Nasal cavity respiratory epithelium epithelial cell of viscerocranial mucosa (primary cell): ENCODE measurements around the gene GOLGA6L2. TPM values are rescaled to one million over a fixed set of nuclear protein-coding genes. Genes with fewer than 3 reads are reported as not detected.

Source experiments
- total RNA-seq: library from RNA; depleted of rRNA; stranded (reverse); fragments of >200 nt; gene quantifications from 2 replicates; pipeline ENCODE4 v1.2.3, GENCODE V29; 2014

The GOLGA6L2 gene, protein sequence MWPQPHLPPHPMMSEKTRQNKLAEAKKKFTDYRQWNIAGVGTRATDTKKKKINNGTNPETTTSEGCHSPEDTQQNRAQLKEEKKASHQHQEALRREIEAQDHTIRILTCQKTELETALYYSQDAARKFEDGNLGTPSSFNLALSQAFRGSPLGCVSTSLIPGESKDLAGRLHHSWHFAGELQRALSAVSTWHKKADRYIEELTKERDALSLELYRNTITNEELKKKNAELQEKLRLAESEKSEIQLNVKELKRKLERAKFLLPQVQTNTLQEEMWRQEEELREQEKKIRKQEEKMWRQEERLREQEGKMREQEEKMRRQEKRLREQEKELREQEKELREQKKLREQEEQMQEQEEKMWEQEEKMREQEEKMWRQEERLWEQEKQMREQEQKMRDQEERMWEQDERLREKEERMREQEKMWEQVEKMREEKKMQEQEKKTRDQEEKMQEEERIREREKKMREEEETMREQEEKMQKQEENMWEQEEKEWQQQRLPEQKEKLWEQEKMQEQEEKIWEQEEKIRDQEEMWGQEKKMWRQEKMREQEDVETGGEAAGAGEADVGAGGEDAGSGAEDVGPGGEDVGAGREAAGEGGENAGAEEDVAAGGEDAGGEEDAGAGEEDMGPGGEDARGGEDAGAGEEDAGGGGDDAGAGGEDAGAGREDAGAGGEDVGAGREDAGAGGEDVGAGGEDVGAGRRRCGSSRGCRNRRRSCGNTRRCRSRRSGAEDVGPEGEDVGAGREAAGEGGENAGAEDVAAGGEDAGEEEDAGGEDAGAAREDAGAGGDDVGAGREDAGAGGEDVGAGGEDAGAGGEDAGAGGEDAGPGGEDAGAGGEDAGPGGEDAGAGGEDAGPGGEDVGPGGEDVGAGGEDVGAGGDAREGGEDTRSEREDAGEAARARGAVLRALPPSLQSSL
- not detected in 2 replicates for total RNA-seq

DNA sequence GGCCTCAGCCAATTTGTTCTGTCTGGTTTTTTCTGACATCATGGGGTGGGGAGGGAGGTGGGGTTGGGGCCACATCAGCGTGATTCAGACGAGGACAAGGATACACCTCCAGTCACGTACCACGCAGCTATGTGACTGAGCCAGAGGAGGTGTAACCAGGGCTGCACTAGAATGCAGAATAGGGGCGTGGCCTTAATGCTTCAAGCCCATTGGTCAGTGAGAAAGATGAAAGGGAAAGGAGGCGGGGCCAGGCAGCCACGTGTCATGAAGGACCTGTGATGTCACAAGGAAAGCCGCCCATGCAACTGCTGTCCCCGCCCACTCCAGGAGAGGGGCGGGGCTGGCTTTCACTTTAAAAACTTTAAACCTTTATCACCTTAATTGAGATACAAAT is at the start of gene GOLGA6L2:
TSS of gene GOLGA6L2 (minus strand) at position 137 of the 394 bp plus-strand sequence. CDS start at position 75, 62 bp downstream.

Other genes starting within 250 kb of the GOLGA6L2 start
- gene GOLGA6L26, start 113.0 kb downstream of the GOLGA6L2 start, total RNA-seq = not detected in 2 replicates
- gene GOLGA8S, start 92.5 kb downstream of the GOLGA6L2 start, total RNA-seq = under 0.01 TPM in 1 of 2 replicates, not detected in the other
- gene MKRN3, start 118.4 kb upstream of the GOLGA6L2 start, total RNA-seq = 3.4 and 7.9 TPM in 2 replicates
- not detected in 2 replicates for gene MAGEL2, start 200.6 kb upstream of the GOLGA6L2 start, total RNA-seq
- 6.5 and 29.8 TPM in 2 replicates for gene NDN, start 240.1 kb upstream of the GOLGA6L2 start, total RNA-seq